OCI-LY7 (cell line): ENCODE data around the gene ZBTB16. TPM values are rescaled to one million over a fixed set of nuclear protein-coding genes. Genes with fewer than 3 reads are reported as not detected.

ENCODE experiments used
- BruUV-seq: library from RNA; stranded (reverse); fragments of 400-500 nt; replicated peaks from 2 replicates; lab custom pipeline; 2021; lab: Mats Ljungman, UMichigan
- CTCF ChIA-PET: fragments of 300-600 bp; sonication (Branson Sonifier 250); formaldehyde crosslinking; loops from one replicate; lab custom pipeline; 2022; ENCODE audit warnings: antibody characterized with exemption; ENCODE audit not compliant: unreplicated experiment; lab: Charles Lee
- POLR2A ChIA-PET: fragments of 300-600 bp; sonication (Branson Sonifier 250); formaldehyde crosslinking; loops from one replicate; lab custom pipeline; 2022; ENCODE audit warnings: antibody characterized with exemption; lab: Charles Lee
- DNase-seq: peaks from one replicate; pipeline ENCODE4 v3.0.0-alpha.2; 2015; ENCODE audit warnings: low spot score
- H2AFZ ChIP-seq: fragments of 200-600 bp; sonication (generic), shearing (Covaris generic); 2 replicates; pipeline ENCODE4 v1.6.1; 2014; ENCODE audit warnings: mild to moderate bottlenecking, antibody characterized with exemption, low read length, moderate library complexity
- H3K27ac ChIP-seq: fragments of 200-600 bp; sonication (generic); 2 replicates; pipeline ENCODE4 v1.5.1; 2014; ENCODE audit warnings: mixed run types, low read depth, mild to moderate bottlenecking, moderate library complexity, low read length, inconsistent platforms; ENCODE audit not compliant: poor library complexity, severe bottlenecking
- H3K36me3 ChIP-seq: fragments of 200-600 bp; sonication (generic); 2 replicates; pipeline ENCODE4 v1.6.1; 2014; ENCODE audit warnings: mild to moderate bottlenecking, antibody characterized with exemption, low read length, moderate library complexity, mixed read lengths; ENCODE audit not compliant: insufficient read depth
- H3K4me1 ChIP-seq: fragments of 200-600 bp; sonication (generic); 2 replicates; pipeline ENCODE4 v1.5.1; 2014; ENCODE audit warnings: mild to moderate bottlenecking, low read length; ENCODE audit not compliant: insufficient read depth, poor library complexity, severe bottlenecking
- H3K4me2 ChIP-seq: fragments of 200-600 bp; sonication (generic); 2 replicates; pipeline ENCODE4 v1.6.1; 2014; ENCODE audit warnings: mild to moderate bottlenecking, low read length
- H3K4me3 ChIP-seq: fragments of 200-600 bp; sonication (generic); 2 replicates; pipeline ENCODE4 v1.5.1; 2014; ENCODE audit warnings: mild to moderate bottlenecking, low read depth, low read length; ENCODE audit not compliant: poor library complexity, severe bottlenecking
- H3K79me2 ChIP-seq: fragments of 200-600 bp; sonication (generic); 2 replicates; pipeline ENCODE4 v1.6.1; 2016; ENCODE audit warnings: low read depth, mild to moderate bottlenecking, low read length, moderate library complexity, mixed read lengths; ENCODE audit not compliant: insufficient read depth
- H3K9me2 ChIP-seq: fragments of 200-600 bp; sonication (generic); 2 replicates; pipeline ENCODE4 v1.6.1; 2016; ENCODE audit warnings: mild to moderate bottlenecking, low read length, mixed read lengths; ENCODE audit not compliant: insufficient read depth
- H3K9me3 ChIP-seq: fragments of 200-600 bp; sonication (generic); 2 replicates; pipeline ENCODE4 v1.6.1; 2014; ENCODE audit warnings: mild to moderate bottlenecking, mixed run types, low read length, mixed read lengths
- H4K20me1 ChIP-seq: fragments of 200-600 bp; sonication (generic); 2 replicates; pipeline ENCODE4 v1.6.1; 2014; ENCODE audit warnings: mild to moderate bottlenecking, antibody characterized with exemption, low read length, moderate library complexity, mixed read lengths; ENCODE audit not compliant: insufficient read depth
- EZH2phosphoT487 ChIP-seq: fragments of 200-600 bp; sonication (generic); IDR thresholded peaks from 2 replicates; pipeline ENCODE4 v1.6.1; 2018; ENCODE audit warnings: low read depth, borderline replicate concordance, mild to moderate bottlenecking, mixed run types, antibody characterized with exemption, low read length, moderate library complexity, mixed read lengths
- intact Hi-C: fragments of 100-400 bp; cut with micrococcal nuclease; formaldehyde crosslinking; loops from one replicate; pipeline ENCODE4 v1.10.0; 2022; ENCODE audit not compliant: unreplicated experiment
- total RNA-seq, 2 experiments: library from RNA; depleted of rRNA in 1 of 2; stranded (reverse); fragments of >200 nt in 1 of 2; shearing (Covaris generic) in 1 of 2; gene quantifications; 2 replicates each; pipeline ENCODE4 v1.2.3, GENCODE V29; 2014 to 2022
- TF ChIP-seq, protein P1 (sequence below): fragments of 200-600 bp; sonication (generic); conservative IDR thresholded peaks from 2 replicates; pipeline ENCODE4 v1.5.1; 2014; ENCODE audit warnings: mild to moderate bottlenecking, antibody characterized with exemption, low read length, moderate library complexity, mixed read lengths

The ZBTB16 gene
- total RNA-seq, 2 experiments from 2014 or later: not detected

DNA sequence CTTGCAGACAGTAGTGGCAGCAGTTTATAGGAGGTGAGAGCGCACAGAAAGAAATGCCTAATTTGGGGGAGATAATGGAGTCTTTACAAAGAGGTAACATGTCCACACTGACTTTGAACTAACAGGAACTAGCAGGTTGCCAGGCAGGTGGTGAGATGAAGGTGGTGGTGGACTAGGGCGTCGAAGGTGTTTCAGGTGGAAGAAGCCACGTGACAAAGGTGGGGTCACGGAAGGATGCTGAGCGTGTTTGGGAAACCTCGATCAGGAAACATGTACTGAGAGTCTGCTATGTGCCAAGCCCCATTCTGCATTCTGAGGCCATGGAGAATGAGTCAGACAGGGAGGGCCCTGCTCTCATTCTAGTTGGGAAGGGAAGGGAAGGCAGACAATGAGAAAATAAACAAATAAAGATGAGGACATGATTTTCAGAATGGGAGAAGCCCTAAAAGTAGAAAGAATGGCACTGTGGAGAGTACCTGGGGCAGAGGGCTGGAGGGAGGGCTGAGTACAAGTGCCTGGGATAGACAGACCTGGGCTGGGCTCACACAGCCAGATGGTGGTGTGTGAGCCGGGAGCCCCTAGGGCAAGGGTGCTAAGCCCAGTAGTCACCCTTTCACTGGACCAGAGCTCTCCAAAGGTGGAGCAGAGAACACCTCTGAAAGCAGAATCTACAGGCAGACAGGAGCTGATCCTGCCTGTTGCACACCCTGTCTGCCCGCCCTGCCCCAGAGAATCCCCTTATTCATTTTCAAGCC is 220.5 kb downstream of the ZBTB16 start:
- H2AFZ ChIP-seq: no peak overlapping the region
- no peak overlapping the region for H3K27ac ChIP-seq
- H3K9me3 ChIP-seq: no peaks in the 10 kb centered on the region
- H3K36me3 ChIP-seq: no peaks in the 10 kb centered on the region
- H3K4me2 ChIP-seq: no peak overlapping the region
- TF ChIP-seq EZH2phosphoT487: no peak
- TF ChIP-seq, protein P1, sequence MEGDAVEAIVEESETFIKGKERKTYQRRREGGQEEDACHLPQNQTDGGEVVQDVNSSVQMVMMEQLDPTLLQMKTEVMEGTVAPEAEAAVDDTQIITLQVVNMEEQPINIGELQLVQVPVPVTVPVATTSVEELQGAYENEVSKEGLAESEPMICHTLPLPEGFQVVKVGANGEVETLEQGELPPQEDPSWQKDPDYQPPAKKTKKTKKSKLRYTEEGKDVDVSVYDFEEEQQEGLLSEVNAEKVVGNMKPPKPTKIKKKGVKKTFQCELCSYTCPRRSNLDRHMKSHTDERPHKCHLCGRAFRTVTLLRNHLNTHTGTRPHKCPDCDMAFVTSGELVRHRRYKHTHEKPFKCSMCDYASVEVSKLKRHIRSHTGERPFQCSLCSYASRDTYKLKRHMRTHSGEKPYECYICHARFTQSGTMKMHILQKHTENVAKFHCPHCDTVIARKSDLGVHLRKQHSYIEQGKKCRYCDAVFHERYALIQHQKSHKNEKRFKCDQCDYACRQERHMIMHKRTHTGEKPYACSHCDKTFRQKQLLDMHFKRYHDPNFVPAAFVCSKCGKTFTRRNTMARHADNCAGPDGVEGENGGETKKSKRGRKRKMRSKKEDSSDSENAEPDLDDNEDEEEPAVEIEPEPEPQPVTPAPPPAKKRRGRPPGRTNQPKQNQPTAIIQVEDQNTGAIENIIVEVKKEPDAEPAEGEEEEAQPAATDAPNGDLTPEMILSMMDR: no peak
- CTCF ChIA-PET: no interaction called here
- BruUV-seq: no TSS peak
- no peaks in the 10 kb centered on the region for H3K9me2 ChIP-seq
- intact Hi-C loops: no loop called here
- no peak for DNase-seq
- no peaks in the 10 kb centered on the region for H4K20me1 ChIP-seq
- no peaks in the 10 kb centered on the region for H3K4me1 ChIP-seq
- no peaks in the 10 kb centered on the region for H3K79me2 ChIP-seq
- POLR2A ChIA-PET: interaction anchor here (0.6 kb wide), 1 partner anchor 378 kb away, joined by 3 read pairs; no protein-coding TSS in a partner anchor
- no peak overlapping the region for H3K4me3 ChIP-seq

GRCh38 chr11:114280696-114281095 is 221.2 kb downstream of the ZBTB16 start:
- H2AFZ ChIP-seq: no peak overlapping the region
- POLR2A ChIA-PET: no interaction called here
- intact Hi-C loops: no loop called here

More at GRCh38 chr11:114280696-114281095, 221.2 kb downstream of the ZBTB16 start:
- H3K36me3 ChIP-seq: no peaks in the 10 kb centered on the region
- CTCF ChIA-PET: no interaction called here
- DNase-seq: peak; percentile 40
- no TSS peak for BruUV-seq
- H3K27ac ChIP-seq: no peak overlapping the region
- no peaks in the 10 kb centered on the region for H3K4me1 ChIP-seq
- H4K20me1 ChIP-seq: no peaks in the 10 kb centered on the region
- H3K9me3 ChIP-seq: no peaks in the 10 kb centered on the region
- no peak overlapping the region for H3K4me3 ChIP-seq
- no peaks in the 10 kb centered on the region for H3K9me2 ChIP-seq
- H3K4me2 ChIP-seq: no peak overlapping the region
- no peak for TF ChIP-seq EZH2phosphoT487
- TF ChIP-seq, protein P1: peak; percentile 73
- H3K79me2 ChIP-seq: no peaks in the 10 kb centered on the region
